ENCODE data around the gene ARHGAP4. TPM values are rescaled to one million over a fixed set of nuclear protein-coding genes. Genes with fewer than 3 reads are reported as not detected.

Gene ARHGAP4
- polyA plus RNA-seq, 3 donors, result 51.5 to 508 (median 64.4) TPM

DNA sequence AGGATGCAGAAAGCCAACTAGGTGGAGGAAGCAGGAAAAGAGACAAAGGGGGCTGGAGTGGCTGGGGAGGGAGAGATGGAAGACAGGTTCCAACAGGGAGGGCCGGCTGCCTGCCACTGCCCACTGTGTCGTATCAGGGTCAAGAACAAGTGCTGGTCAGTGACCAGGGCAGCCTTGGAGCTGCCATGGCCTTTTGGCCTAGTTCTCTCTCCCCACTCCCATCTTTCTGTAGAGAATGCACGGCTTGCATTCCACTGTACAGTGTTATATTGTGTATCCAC is 52.0 kb downstream of the ARHGAP4 start:
- Histone ChIP-seq H3K27me3 (ENCODE audit: control insufficient read depth in 2 of 2, insufficient read depth in 2 of 2, low read length in 2 of 2) (peaks cover 2 to 3% of the 10 kb centered on the region in 2 donors), H3K4me3 (replicated peaks in 1 of 3; ENCODE audit: low read depth in 2 of 3, low read length in 3 of 3) (no peak overlapping the region), H3K9ac (ENCODE audit: insufficient read depth, low read length, poor library complexity, severe bottlenecking) (no peak overlapping the region), H3K9me3 (replicated peaks in 1 of 2; ENCODE audit: control insufficient read depth in 1 of 2, insufficient read depth in 1 of 2, low read length in 2 of 2) (peaks cover 0 to 3% of the 10 kb centered on the region in 2 donors), H3K27ac (ENCODE audit: low read depth in 1 of 2, low read length in 2 of 2) (no peak overlapping the region), H3K79me2 (ENCODE audit: insufficient read depth, low read length) (no peaks in the 10 kb centered on the region), H3K4me2 (replicated peaks; ENCODE audit: extremely low read depth, low read length, poor library complexity, severe bottlenecking) (no peak overlapping the region), H2AFZ (ENCODE audit: insufficient read depth, low read depth, low read length, poor library complexity, severe bottlenecking) (no peak overlapping the region), H3K4me1 (ENCODE audit: control insufficient read depth in 1 of 2, insufficient read depth in 2 of 2, low read length in 2 of 2) (no peaks in the 10 kb centered on the region), H3K36me3 (replicated peaks in 1 of 2; ENCODE audit: control insufficient read depth in 1 of 2, insufficient read depth in 2 of 2, low read length in 2 of 2) (no peaks in the 10 kb centered on the region), H4K20me1 (ENCODE audit: insufficient read depth, low read length) (no peaks in the 10 kb centered on the region)
- Mint-ChIP-seq H3K4me3 (peak overlapping the region in 1 of 2 donors; percentile 7), H3K9me3 (peaks cover 0 to 5% (median under 1%) of the 10 kb centered on the region in 7 donors), H3K27me3 (ENCODE audit: low read depth in 3 of 3) (peaks cover 21 to 58% (median 45%) of the 10 kb centered on the region in 3 donors), H3K36me3 (no peaks in the 10 kb centered on the region), H3K4me1 (peaks cover 2% of the 10 kb centered on the region), H3K27ac (no peak overlapping the region)
- TF ChIP-seq, protein P1, sequence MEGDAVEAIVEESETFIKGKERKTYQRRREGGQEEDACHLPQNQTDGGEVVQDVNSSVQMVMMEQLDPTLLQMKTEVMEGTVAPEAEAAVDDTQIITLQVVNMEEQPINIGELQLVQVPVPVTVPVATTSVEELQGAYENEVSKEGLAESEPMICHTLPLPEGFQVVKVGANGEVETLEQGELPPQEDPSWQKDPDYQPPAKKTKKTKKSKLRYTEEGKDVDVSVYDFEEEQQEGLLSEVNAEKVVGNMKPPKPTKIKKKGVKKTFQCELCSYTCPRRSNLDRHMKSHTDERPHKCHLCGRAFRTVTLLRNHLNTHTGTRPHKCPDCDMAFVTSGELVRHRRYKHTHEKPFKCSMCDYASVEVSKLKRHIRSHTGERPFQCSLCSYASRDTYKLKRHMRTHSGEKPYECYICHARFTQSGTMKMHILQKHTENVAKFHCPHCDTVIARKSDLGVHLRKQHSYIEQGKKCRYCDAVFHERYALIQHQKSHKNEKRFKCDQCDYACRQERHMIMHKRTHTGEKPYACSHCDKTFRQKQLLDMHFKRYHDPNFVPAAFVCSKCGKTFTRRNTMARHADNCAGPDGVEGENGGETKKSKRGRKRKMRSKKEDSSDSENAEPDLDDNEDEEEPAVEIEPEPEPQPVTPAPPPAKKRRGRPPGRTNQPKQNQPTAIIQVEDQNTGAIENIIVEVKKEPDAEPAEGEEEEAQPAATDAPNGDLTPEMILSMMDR (IDR thresholded peaks at IDR 0.05), result no peak
- WGBS (ENCODE audit: insufficient coverage), result no CpG with 5 or more reads among the region's 3 CpGs
- intact Hi-C loops (cut with micrococcal nuclease), result no loop called here
- DNase-seq, result no peak

DNA sequence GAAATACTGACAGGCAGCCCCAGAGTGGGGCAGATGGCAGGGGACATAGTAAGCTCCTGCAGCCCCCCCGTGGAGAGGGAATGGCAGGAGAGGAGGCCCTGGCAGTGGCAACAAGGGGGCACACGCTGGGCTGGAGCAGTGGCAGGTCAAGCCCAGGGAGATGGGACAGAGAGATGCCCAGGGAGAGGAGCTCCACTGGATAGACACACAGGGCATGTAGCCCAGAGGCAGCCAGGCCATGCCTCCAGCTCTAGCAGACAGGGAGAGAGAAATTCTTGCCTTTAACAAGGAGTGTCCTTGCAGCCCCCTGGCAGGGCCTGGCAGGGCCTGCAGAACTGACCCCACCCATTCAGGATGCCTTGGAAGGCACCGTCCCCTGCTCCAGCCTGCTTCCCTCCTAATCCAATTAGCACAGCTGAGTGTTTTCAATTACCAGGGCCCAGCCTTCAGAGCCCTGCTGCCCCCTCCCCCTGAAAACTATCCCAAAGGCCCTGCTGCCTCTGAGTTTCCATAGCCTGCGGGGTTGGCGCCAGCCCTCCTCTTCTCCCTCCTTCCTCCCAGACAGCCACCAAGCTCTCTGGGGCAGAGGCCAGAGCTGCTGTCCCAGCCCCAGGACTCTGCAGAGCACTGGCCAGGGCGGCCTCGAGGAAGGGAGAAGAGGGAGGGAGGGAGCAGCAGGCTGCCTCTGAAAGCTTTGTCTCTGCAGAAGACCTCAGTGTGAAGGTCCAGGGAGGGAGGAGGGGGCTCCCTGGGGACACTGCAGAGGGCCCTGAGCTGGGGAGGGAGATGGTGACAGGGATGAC is 52.6 kb downstream of the ARHGAP4 start:
- TF ChIP-seq, protein P1 (IDR thresholded peaks at IDR 0.05), result no peak
- no peak overlapping the region for H3K4me3 ChIP-seq (replicated peaks in 1 of 3; ENCODE audit: low read depth in 2 of 3, low read length in 3 of 3)
- H3K27me3 ChIP-seq (ENCODE audit: control insufficient read depth in 2 of 2, insufficient read depth in 2 of 2, low read length in 2 of 2), result no peaks in the 10 kb centered on the region
- no peaks in the 10 kb centered on the region for H4K20me1 ChIP-seq (ENCODE audit: insufficient read depth, low read length)
- no peak overlapping the region for H3K9ac ChIP-seq (ENCODE audit: insufficient read depth, low read length, poor library complexity, severe bottlenecking)
- Mint-ChIP-seq H3K9me3 (peaks cover 0 to 7% (median 0%) of the 10 kb centered on the region in 7 donors), H3K27ac (no peak overlapping the region), H3K36me3 (no peaks in the 10 kb centered on the region), H3K27me3 (ENCODE audit: low read depth in 3 of 3) (peaks cover 15 to 54% (median 39%) of the 10 kb centered on the region in 3 donors), H3K4me1 (peaks cover 2% of the 10 kb centered on the region), H3K4me3 (peak overlapping the region in 1 of 2 donors; percentile 7)
- intact Hi-C loops (cut with micrococcal nuclease), result no loop called here
- H3K27ac ChIP-seq (ENCODE audit: low read depth in 1 of 2, low read length in 2 of 2), result no peak overlapping the region
- H2AFZ ChIP-seq (ENCODE audit: insufficient read depth, low read depth, low read length, poor library complexity, severe bottlenecking), result no peak overlapping the region
- DNase-seq, result no peak
- H3K4me2 ChIP-seq (replicated peaks; ENCODE audit: extremely low read depth, low read length, poor library complexity, severe bottlenecking), result no peak overlapping the region
- no CpG with 5 or more reads among the region's 7 CpGs for WGBS (ENCODE audit: insufficient coverage)
- no peaks in the 10 kb centered on the region for H3K4me1 ChIP-seq (ENCODE audit: control insufficient read depth in 1 of 2, insufficient read depth in 2 of 2, low read length in 2 of 2)
- no peaks in the 10 kb centered on the region for H3K9me3 ChIP-seq (replicated peaks in 1 of 2; ENCODE audit: control insufficient read depth in 1 of 2, insufficient read depth in 1 of 2, low read length in 2 of 2)
- no peaks in the 10 kb centered on the region for H3K79me2 ChIP-seq (ENCODE audit: insufficient read depth, low read length)
- H3K36me3 ChIP-seq (replicated peaks in 1 of 2; ENCODE audit: control insufficient read depth in 1 of 2, insufficient read depth in 2 of 2, low read length in 2 of 2), result no peaks in the 10 kb centered on the region
